Panc1 (cell line): ENCODE results near the gene HCK.

Experiments used
- POLR2AphosphoS5 ChIP-seq: IDR thresholded peaks from 2 replicates; pipeline ENCODE4 v1.6.1; 2012; ENCODE audit warnings: mild to moderate bottlenecking, low read depth, low read length, moderate library complexity
- TF ChIP-seq, protein P1 (sequence below): fragments of 450-650 bp; IDR thresholded peaks from 2 replicates; pipeline ENCODE4 v1.5.1; 2017; ENCODE audit warnings: mild to moderate bottlenecking

GRCh38 chr20:32142088-32142487, 90.0 kb downstream of the HCK start:
- TF ChIP-seq, protein P1, sequence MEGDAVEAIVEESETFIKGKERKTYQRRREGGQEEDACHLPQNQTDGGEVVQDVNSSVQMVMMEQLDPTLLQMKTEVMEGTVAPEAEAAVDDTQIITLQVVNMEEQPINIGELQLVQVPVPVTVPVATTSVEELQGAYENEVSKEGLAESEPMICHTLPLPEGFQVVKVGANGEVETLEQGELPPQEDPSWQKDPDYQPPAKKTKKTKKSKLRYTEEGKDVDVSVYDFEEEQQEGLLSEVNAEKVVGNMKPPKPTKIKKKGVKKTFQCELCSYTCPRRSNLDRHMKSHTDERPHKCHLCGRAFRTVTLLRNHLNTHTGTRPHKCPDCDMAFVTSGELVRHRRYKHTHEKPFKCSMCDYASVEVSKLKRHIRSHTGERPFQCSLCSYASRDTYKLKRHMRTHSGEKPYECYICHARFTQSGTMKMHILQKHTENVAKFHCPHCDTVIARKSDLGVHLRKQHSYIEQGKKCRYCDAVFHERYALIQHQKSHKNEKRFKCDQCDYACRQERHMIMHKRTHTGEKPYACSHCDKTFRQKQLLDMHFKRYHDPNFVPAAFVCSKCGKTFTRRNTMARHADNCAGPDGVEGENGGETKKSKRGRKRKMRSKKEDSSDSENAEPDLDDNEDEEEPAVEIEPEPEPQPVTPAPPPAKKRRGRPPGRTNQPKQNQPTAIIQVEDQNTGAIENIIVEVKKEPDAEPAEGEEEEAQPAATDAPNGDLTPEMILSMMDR = no peak
- TF ChIP-seq POLR2AphosphoS5 = no peak
